Uterus (tissue), 4 donors: ENCODE results near the gene TECPR1. TPM values are rescaled to one million over a fixed set of nuclear protein-coding genes. Genes with fewer than 3 reads are reported as not detected.

ENCODE experiments used
- DNase-seq, 2 donors: peaks; one replicate each; pipeline ENCODE4 v3.0.0-alpha.2; 2019 to 2020
- H3K27ac ChIP-seq, 2 donors: fragments of 200-600 bp; sonication (generic); 1 replicate in 1 of 2; 2 replicates in 1 of 2; pipeline ENCODE4 v1.5.1; 2016 to 2018
- H3K27me3 ChIP-seq, 2 donors: fragments of 200-600 bp; sonication (generic); one replicate each; pipeline ENCODE4 v1.5.1; 2018 to 2019; ENCODE audit warnings: control low read depth in 1 of 2
- H3K36me3 ChIP-seq, 2 donors: fragments of 200-600 bp; sonication (generic); one replicate each; pipeline ENCODE4 v1.5.1; 2019; ENCODE audit warnings: control low read depth in 1 of 2
- H3K4me1 ChIP-seq, 2 donors: fragments of 200-600 bp; sonication (generic); one replicate each; pipeline ENCODE4 v1.5.1; 2018 to 2019; ENCODE audit warnings: control low read depth in 1 of 2
- H3K4me3 ChIP-seq, 2 donors: fragments of 200-600 bp; sonication (generic); 1 replicate in 1 of 2; 2 replicates in 1 of 2; pipeline ENCODE4 v1.5.1; 2018 to 2019; ENCODE audit warnings: mild to moderate bottlenecking in 1 of 2
- H3K9me3 ChIP-seq, 2 donors: fragments of 200-600 bp; sonication (generic); one replicate each; pipeline ENCODE4 v1.5.1; 2019; ENCODE audit warnings: control low read depth in 1 of 2
- POLR2A ChIP-seq, 2 donors: fragments of 450-650 bp; IDR thresholded peaks; one replicate each; pipeline ENCODE4 v1.6.1; 2016; ENCODE audit warnings: antibody characterized with exemption in 2 of 2, mild to moderate bottlenecking in 1 of 2, moderate library complexity in 1 of 2
- intact Hi-C: fragments of 100-400 bp; cut with DNase I; formaldehyde crosslinking; loops from one replicate; pipeline ENCODE4 v1.15.1; 2023; ENCODE audit warnings: low total_unique reads
- total RNA-seq, 4 donors: library from RNA; depleted of rRNA in 3 of 4; stranded (reverse); fragments of >200 nt in 3 of 4; gene quantifications; one replicate each; pipeline versions ENCODE4 v1.1.0 to v1.2.4, GENCODE V29; 2014 to 2023
- TF ChIP-seq, protein P1 (sequence below), 4 experiments: fragments of 200-600 bp in 2 of 4; fragments of 450-650 bp in 2 of 4; sonication (generic) in 2 of 4; IDR thresholded peaks; one replicate each; pipeline ENCODE4 v1.5.1; 2016 to 2019; ENCODE audit warnings: antibody characterized with exemption in 4 of 4, mild to moderate bottlenecking in 2 of 4, moderate library complexity in 1 of 4
- donor health status: DM: yes; HTN: yes; CAD: no.

The TECPR1 gene
- total RNA-seq, 4 donors from 2014 or later: 3.1 to 52.6 (median 16.7) TPM

- no peak for DNase-seq
- Histone ChIP-seq H3K27ac (no peak overlapping the region), H3K4me3 (no peak overlapping the region), H3K4me1 (no peaks in the 10 kb centered on the region), H3K9me3 (no peaks in the 10 kb centered on the region), H3K36me3 (no peaks in the 10 kb centered on the region), H3K27me3 (no peaks in the 10 kb centered on the region)
- TF ChIP-seq POLR2A (IDR thresholded peaks at IDR 0.05): no peak
- TF ChIP-seq, protein P1, sequence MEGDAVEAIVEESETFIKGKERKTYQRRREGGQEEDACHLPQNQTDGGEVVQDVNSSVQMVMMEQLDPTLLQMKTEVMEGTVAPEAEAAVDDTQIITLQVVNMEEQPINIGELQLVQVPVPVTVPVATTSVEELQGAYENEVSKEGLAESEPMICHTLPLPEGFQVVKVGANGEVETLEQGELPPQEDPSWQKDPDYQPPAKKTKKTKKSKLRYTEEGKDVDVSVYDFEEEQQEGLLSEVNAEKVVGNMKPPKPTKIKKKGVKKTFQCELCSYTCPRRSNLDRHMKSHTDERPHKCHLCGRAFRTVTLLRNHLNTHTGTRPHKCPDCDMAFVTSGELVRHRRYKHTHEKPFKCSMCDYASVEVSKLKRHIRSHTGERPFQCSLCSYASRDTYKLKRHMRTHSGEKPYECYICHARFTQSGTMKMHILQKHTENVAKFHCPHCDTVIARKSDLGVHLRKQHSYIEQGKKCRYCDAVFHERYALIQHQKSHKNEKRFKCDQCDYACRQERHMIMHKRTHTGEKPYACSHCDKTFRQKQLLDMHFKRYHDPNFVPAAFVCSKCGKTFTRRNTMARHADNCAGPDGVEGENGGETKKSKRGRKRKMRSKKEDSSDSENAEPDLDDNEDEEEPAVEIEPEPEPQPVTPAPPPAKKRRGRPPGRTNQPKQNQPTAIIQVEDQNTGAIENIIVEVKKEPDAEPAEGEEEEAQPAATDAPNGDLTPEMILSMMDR (IDR thresholded peaks at IDR 0.05): no peak
- intact Hi-C loops: no loop called here
Observed at GRCh38 chr7:98295467-98296192, 43.6 kb upstream of the TECPR1 start.

DNA sequence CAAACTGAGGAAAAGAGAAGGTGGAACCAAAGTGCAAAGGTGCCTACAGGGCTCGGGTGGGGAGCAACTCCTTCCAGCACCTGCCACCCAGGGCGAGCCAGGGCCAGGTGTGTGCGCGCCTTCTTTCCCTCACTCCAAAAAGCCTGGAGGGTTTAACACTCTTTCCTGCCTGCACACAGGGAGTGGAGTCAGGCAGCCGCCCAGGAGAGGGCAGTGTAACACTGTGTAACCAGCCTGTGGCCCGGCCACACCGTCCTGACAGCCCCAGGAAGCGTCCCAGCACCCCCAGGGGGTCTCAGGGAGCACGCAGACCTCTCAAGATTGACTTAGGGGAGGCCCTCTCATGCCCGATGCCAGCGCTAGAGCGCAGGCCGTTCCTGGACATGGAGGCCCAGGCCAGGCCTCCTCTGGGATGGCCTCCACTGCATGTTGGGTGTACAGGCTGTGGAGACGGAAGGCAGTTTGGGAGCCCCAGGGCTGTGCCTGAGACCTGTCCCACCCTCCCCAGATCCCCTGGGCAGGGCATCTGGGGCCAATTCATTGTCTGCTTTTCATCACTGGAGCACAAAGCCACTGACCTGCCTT is 42.9 kb upstream of the TECPR1 start:
- DNase-seq: no peak
- intact Hi-C loops: no loop called here
- H3K4me1 ChIP-seq: no peaks in the 10 kb centered on the region
- TF ChIP-seq POLR2A (IDR thresholded peaks at IDR 0.05): no peak
- TF ChIP-seq, protein P1 (IDR thresholded peaks at IDR 0.05): peak; percentile 16 to 53 (median 32)
- H3K27ac ChIP-seq: no peak overlapping the region
- no peak overlapping the region for H3K4me3 ChIP-seq
- no peaks in the 10 kb centered on the region for H3K9me3 ChIP-seq
- no peaks in the 10 kb centered on the region for H3K27me3 ChIP-seq
- no peaks in the 10 kb centered on the region for H3K36me3 ChIP-seq

DNA sequence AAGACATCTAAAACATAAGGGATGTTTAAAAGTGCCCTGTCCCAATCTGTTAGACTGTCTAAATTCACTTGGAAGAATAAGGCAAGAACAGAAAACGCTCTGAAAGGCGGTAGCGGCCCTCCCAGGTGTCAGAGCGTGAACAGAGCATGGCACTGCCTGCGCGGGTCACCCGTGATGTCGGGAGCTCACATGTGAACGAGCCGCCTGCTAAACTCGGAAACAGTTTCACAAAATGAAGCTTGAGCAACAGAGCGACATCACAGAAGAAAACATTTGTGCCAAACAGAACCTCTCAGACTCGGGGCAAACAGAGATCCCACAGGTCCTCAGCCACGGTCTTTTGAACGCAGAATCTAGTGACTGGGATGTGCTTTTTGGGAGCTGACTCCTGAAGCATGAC is 42.3 kb upstream of the TECPR1 start:
- Histone ChIP-seq H3K4me1 (no peaks in the 10 kb centered on the region), H3K9me3 (no peaks in the 10 kb centered on the region), H3K36me3 (no peaks in the 10 kb centered on the region), H3K4me3 (no peak overlapping the region), H3K27ac (no peak overlapping the region), H3K27me3 (no peaks in the 10 kb centered on the region)
- DNase-seq: no peak
- TF ChIP-seq, protein P1 (IDR thresholded peaks at IDR 0.05): no peak
- TF ChIP-seq POLR2A (IDR thresholded peaks at IDR 0.05): no peak
- intact Hi-C loops: no loop called here

DNA sequence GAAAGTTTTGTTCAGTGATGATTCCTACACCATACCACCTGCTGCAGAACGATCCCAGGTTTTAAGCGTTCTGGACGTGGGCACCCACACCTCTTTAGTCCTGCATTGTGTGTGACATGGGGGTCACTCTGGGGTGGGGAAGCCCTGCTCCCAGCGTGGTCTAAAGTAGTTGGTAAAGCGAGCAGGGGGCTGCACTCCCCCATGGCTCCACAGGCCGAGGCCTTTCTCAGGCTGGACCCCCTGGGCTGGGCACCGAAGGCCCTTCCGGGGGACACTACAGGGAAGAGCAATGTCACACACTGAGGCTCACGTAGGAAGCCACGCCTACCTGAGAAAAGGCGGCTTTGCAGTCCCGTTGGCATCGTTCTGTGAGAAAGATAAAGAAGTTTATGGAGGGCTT is 41.7 kb upstream of the TECPR1 start:
- intact Hi-C loops: no loop called here
- Histone ChIP-seq H3K4me1 (no peaks in the 10 kb centered on the region), H3K36me3 (no peaks in the 10 kb centered on the region), H3K4me3 (no peak overlapping the region), H3K27me3 (no peaks in the 10 kb centered on the region), H3K9me3 (no peaks in the 10 kb centered on the region), H3K27ac (no peak overlapping the region)
- no peak for DNase-seq
- no peak for TF ChIP-seq POLR2A (IDR thresholded peaks at IDR 0.05)

- intact Hi-C loops: no loop called here
- Histone ChIP-seq H3K9me3 (no peaks in the 10 kb centered on the region), H3K27ac (no peak overlapping the region), H3K4me3 (no peak overlapping the region), H3K36me3 (no peaks in the 10 kb centered on the region), H3K27me3 (no peaks in the 10 kb centered on the region), H3K4me1 (peaks cover 0 to under 1% of the 10 kb centered on the region in 2 donors)
- TF ChIP-seq, protein P1 (IDR thresholded peaks at IDR 0.05): no peak
- TF ChIP-seq POLR2A (IDR thresholded peaks at IDR 0.05): no peak
- no peak for DNase-seq
Observed at GRCh38 chr7:98293265-98293664, 41.2 kb upstream of the TECPR1 start.
